ENCODE results near the gene SPANXC. TPM values are rescaled to one million over a fixed set of nuclear protein-coding genes. Genes with fewer than 3 reads are reported as not detected.

SPANXC gene
- total and polyA plus RNA-seq, 10 of the 15 experiments (the other 5 are each of a cell fraction or from before 2014, with no cell fraction given): not detected

GRCh38 chrX:141221611-141222010 lies 20.7 kb downstream of the SPANXC start (continued):
- no peak for TF ChIP-seq ZNF207 (IDR thresholded peaks at IDR 0.05; ENCODE audit: borderline replicate concordance)
- no peak for TF ChIP-seq NR2C1 (IDR thresholded peaks at IDR 0.05)
- TF ChIP-seq TCF7 (IDR thresholded peaks at IDR 0.05; ENCODE audit: borderline replicate concordance): no peak

DNA sequence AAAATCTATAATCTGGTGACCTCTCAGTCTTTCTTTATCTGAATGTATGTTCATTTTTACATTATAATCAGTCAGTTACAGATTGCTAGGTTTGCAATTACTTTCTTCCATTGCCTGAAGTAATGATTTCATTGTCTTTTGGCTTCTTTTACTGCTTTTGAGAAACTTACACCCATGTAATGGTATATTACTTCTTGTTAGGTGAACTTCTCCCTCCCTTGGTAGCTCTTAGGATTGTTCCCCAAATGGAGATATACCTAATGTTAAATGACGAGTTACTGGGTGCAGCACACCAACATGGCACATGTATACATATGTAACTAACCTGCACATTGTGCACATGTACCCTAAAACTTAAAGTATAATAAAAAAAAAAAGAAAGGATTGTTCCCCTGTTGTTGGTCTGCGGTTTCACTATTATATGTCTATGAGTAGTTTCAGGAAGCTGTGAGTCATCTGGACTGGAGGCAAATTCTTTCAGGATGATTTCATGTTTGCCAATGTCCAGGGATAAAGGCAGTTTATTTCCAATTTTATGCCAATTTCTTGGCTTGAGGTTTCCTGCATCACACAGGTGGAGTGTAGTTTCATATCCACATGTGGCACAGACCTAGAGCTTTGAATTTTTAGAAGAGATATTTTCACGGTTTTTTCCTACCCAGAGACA lies 21.8 kb downstream of the SPANXC start:
- in situ Hi-C loops (cut with MboI) (no loop called here), intact Hi-C loops (cut with micrococcal nuclease; ENCODE audit: unreplicated experiment) (no loop called here)
- Histone ChIP-seq H3K9ac (ENCODE audit: control insufficient read depth, insufficient read depth, low read length) (no peak overlapping the region), H3K36me3 (ENCODE audit: control insufficient read depth in 2 of 2, insufficient read depth in 2 of 2, low read length in 1 of 2) (no peaks in the 10 kb centered on the region), H3K9me3 (replicated peaks; ENCODE audit: control insufficient read depth, insufficient read depth, low read length) (no peaks in the 10 kb centered on the region), H2AFZ (ENCODE audit: control insufficient read depth, low read depth, low read length) (no peak overlapping the region), H3K4me3 (no peak overlapping the region), H3K27ac (ENCODE audit: control insufficient read depth, insufficient read depth) (no peak overlapping the region), H4K20me1 (ENCODE audit: control insufficient read depth, insufficient read depth) (no peaks in the 10 kb centered on the region), H3K79me2 (ENCODE audit: control insufficient read depth, insufficient read depth, low read length) (no peaks in the 10 kb centered on the region), H3K4me1 (ENCODE audit: control insufficient read depth, insufficient read depth, low read length) (no peaks in the 10 kb centered on the region), H3K4me2 (ENCODE audit: control insufficient read depth, insufficient read depth) (no peak overlapping the region), H3K27me3 (replicated peaks in 1 of 2; ENCODE audit: control insufficient read depth in 2 of 2, insufficient read depth in 2 of 2, low read length in 1 of 2) (no peaks in the 10 kb centered on the region)
- BruUV-seq (replicated peaks): no TSS peak
- POLR2A ChIA-PET: no interaction called here
- FAIRE-seq (no peak), DNase-seq (ENCODE audit: low read depth, low spot score) (no peak), ATAC-seq (no peak)
- WGBS (ENCODE audit: insufficient coverage, insufficient replicate concordance, low lambda C conversion rate, missing lambda C conversion rate): 2% methylated on average over 3 of the region's 3 CpGs
- SMC1A ChIA-PET (ENCODE audit: uncharacterized antibody, unreplicated experiment): interaction anchor here (0.6 kb wide), 1 partner anchor 43 kb away, joined by 3 read pairs; no protein-coding TSS in a partner anchor
- CTCF ChIA-PET: no interaction called here
- RAD21 ChIA-PET (ENCODE audit: unreplicated experiment): no interaction called here
- no peak for TF ChIP-seq BACH1 (IDR thresholded peaks at IDR 0.05; ENCODE audit: borderline replicate concordance)
- no peak for TF ChIP-seq ZBED1 (IDR thresholded peaks at IDR 0.05; ENCODE audit: borderline replicate concordance)
- TF ChIP-seq ZZZ3 (IDR thresholded peaks at IDR 0.05; ENCODE audit: control insufficient read depth, insufficient read length, low read depth): no peak
- no peak for TF ChIP-seq NR2C1 (IDR thresholded peaks at IDR 0.05)
- TF ChIP-seq, protein P1, sequence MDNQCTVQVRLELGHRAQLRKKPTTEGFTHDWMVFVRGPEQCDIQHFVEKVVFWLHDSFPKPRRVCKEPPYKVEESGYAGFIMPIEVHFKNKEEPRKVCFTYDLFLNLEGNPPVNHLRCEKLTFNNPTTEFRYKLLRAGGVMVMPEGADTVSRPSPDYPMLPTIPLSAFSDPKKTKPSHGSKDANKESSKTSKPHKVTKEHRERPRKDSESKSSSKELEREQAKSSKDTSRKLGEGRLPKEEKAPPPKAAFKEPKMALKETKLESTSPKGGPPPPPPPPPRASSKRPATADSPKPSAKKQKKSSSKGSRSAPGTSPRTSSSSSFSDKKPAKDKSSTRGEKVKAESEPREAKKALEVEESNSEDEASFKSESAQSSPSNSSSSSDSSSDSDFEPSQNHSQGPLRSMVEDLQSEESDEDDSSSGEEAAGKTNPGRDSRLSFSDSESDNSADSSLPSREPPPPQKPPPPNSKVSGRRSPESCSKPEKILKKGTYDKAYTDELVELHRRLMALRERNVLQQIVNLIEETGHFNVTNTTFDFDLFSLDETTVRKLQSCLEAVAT (IDR thresholded peaks at IDR 0.05): no peak
- TF ChIP-seq POLR2AphosphoS5 (IDR thresholded peaks at IDR 0.05; ENCODE audit: low read length): no peak
- no peak for TF ChIP-seq ATF7 (IDR thresholded peaks at IDR 0.05; ENCODE audit: low read depth)
- TF ChIP-seq ZNF622 (IDR thresholded peaks at IDR 0.05): no peak
- TF ChIP-seq, protein P2, sequence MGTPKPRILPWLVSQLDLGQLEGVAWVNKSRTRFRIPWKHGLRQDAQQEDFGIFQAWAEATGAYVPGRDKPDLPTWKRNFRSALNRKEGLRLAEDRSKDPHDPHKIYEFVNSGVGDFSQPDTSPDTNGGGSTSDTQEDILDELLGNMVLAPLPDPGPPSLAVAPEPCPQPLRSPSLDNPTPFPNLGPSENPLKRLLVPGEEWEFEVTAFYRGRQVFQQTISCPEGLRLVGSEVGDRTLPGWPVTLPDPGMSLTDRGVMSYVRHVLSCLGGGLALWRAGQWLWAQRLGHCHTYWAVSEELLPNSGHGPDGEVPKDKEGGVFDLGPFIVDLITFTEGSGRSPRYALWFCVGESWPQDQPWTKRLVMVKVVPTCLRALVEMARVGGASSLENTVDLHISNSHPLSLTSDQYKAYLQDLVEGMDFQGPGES (IDR thresholded peaks at IDR 0.05): no peak
- TF ChIP-seq GATAD2B (conservative IDR thresholded peaks at IDR 0.05; ENCODE audit: low read depth): no peak
- TF ChIP-seq, protein P3, sequence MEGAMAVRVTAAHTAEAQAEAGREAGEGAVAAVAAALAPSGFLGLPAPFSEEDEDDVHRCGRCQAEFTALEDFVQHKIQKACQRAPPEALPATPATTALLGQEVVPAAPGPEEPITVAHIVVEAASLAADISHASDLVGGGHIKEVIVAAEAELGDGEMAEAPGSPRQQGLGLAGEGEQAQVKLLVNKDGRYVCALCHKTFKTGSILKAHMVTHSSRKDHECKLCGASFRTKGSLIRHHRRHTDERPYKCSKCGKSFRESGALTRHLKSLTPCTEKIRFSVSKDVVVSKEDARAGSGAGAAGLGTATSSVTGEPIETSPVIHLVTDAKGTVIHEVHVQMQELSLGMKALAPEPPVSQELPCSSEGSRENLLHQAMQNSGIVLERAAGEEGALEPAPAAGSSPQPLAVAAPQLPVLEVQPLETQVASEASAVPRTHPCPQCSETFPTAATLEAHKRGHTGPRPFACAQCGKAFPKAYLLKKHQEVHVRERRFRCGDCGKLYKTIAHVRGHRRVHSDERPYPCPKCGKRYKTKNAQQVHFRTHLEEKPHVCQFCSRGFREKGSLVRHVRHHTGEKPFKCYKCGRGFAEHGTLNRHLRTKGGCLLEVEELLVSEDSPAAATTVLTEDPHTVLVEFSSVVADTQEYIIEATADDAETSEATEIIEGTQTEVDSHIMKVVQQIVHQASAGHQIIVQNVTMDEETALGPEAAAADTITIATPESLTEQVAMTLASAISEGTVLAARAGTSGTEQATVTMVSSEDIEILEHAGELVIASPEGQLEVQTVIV (IDR thresholded peaks at IDR 0.05; ENCODE audit: borderline replicate concordance, partially characterized antibody): no peak
- TF ChIP-seq MYB (IDR thresholded peaks at IDR 0.05; ENCODE audit: borderline replicate concordance, low read depth, low read length): no peak
- no peak for TF ChIP-seq IKZF1 (conservative IDR thresholded peaks at IDR 0.05)
- TF ChIP-seq GABPA (IDR thresholded peaks at IDR 0.05; ENCODE audit: low read depth): no peak

Data from GM12878 (cell line).